Measurements from ENCODE around the gene TMEM270.
"Not testable (repeated sequence)": the region's sequence is repeated elsewhere in the genome, so short reads cannot be mapped to it uniquely, and the experiment has no call there.

TMEM270 gene

DNA sequence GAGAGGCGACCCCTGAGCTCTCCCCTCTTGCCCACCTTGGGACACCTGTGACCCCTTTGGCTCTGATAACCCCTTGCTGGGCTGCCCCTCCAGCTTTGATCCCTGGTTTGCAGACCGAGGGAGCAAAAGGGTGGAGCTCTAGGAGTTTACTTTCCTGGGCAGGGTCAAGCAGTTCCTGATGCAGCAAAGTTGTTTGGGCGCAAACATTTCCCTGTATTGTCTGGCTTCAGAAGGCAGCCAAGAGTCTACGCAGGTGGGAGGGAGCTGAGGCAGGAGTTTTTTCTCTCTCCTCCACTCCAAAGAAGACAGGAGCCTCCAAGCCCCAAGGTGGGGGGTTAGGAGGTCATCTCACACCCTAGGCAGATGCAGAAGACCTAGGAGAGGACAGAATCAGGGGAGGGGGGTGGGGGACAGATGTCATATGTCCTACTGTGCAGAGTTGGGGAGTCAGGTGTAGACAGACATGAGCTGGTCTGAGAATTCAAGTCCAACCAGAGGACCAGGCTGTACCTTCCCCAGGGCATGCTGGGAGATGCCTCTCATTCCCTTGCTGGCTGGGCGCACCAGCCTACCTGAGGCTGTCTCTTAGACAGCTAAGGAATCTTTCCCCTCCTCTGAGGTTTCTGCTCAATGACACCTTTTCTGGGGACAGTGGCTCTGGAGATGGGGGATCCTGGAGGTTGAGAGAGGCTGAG is 20.5 kb downstream of the TMEM270 start:
- DNase-seq (ENCODE audit: low read depth) = no peak
- no peak for TF ChIP-seq CTCF (IDR thresholded peaks at IDR 0.05; ENCODE audit: control insufficient read depth, extremely low read depth, insufficient read depth)
- H3K4me3 ChIP-seq (ENCODE audit: low read depth, low read length) = no peak overlapping the region

- no peak for TF ChIP-seq CTCF (IDR thresholded peaks at IDR 0.05; ENCODE audit: control insufficient read depth, extremely low read depth, insufficient read depth)
- DNase-seq (ENCODE audit: low read depth) = no peak
- H3K4me3 ChIP-seq (ENCODE audit: low read depth, low read length) = no peak overlapping the region
Measured at GRCh38 chr7:73882047-73882402, 21.1 kb downstream of the TMEM270 start.

DNA sequence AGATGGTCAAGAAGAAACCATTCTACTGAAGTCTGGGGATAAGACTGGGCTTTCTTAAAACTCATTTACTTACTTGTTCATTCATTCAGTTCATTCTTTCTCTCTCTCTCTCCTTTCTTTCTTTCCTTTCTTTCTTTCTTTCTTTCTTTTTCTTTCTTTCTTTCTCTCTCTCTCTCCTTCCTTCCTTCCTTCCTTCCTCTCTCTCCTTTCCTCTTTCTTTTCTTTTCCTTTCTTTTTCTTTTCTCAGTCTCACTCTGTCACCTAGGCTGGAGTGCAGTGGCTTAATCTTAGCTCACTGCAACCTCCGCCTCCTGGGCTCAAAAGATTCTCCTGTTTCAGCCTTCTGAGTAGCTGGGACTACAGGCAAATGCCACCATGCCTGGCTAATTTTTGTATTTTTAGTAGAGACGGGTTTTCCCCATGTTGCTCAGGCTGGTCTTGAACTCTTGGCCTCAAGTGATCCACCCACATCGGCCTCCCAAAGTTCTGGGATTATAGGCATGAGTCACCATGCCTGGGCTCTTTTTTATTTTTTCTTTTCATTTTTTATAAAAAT is 24.0 kb downstream of the TMEM270 start:
- H3K4me3 ChIP-seq (ENCODE audit: low read depth, low read length); DNase-seq (ENCODE audit: low read depth): not testable (repeated sequence)

GRCh38 chr7:73885433-73885974 is 24.5 kb downstream of the TMEM270 start:
- no peak overlapping the region for H3K4me3 ChIP-seq (ENCODE audit: low read depth, low read length)
- DNase-seq (ENCODE audit: low read depth) = no peak
- TF ChIP-seq CTCF (IDR thresholded peaks at IDR 0.05; ENCODE audit: control insufficient read depth, extremely low read depth, insufficient read depth) = no peak

- TF ChIP-seq CTCF (IDR thresholded peaks at IDR 0.05; ENCODE audit: control insufficient read depth, extremely low read depth, insufficient read depth) = no peak
- H3K4me3 ChIP-seq (ENCODE audit: low read depth, low read length) = no peak overlapping the region
- no peak for DNase-seq (ENCODE audit: low read depth)
Measured at GRCh38 chr7:73885975-73886798, 25.2 kb downstream of the TMEM270 start.

DNA sequence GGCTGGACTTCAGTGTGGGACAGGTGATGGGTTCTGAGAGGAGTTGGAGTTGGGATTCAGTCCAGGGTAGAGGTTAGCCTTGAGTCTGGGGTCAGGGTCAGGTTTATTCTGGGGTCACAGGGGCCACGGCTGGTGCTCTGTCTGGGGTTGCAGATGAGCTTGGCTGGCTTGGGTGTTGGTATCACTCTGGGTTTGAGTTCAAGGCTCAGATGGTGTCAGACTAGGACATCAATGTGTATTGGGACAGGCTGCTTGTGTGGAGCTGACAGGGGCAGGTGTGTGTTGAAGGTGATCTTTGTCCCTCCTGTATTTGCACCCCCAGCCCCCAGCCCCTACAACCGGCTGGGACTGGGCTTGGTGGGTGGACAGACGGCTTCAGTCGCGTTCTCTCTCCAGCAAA is 26.8 kb downstream of the TMEM270 start:
- TF ChIP-seq CTCF (IDR thresholded peaks at IDR 0.05; ENCODE audit: control insufficient read depth, extremely low read depth, insufficient read depth) = no peak
- DNase-seq (ENCODE audit: low read depth) = no peak
- no peak overlapping the region for H3K4me3 ChIP-seq (ENCODE audit: low read depth, low read length)

GRCh38 chr7:73888959-73889358 is 28.0 kb downstream of the TMEM270 start:
- H3K4me3 ChIP-seq (ENCODE audit: low read depth, low read length) = no peak overlapping the region
- no peak for DNase-seq (ENCODE audit: low read depth)
- no peak for TF ChIP-seq CTCF (IDR thresholded peaks at IDR 0.05; ENCODE audit: control insufficient read depth, extremely low read depth, insufficient read depth)

Data from LNCaP clone FGC (cell line).